Transverse colon (tissue), 4 donors: ENCODE results near the gene RNASE11. TPM values are rescaled to one million over a fixed set of nuclear protein-coding genes. Genes with fewer than 3 reads are reported as not detected.

Source experiments
- DNase-seq: peaks from one replicate; pipeline ENCODE4 v3.0.0-alpha.2; 2019
- H3K27ac ChIP-seq, 4 donors: fragments of 200-600 bp; sonication (generic); 2 replicates each; pipeline ENCODE4 v1.5.1; 2016 to 2018; ENCODE audit warnings: inconsistent platforms in 4 of 4
- H3K27me3 ChIP-seq: fragments of 200-600 bp; sonication (generic); 2 replicates; pipeline ENCODE4 v1.5.1; 2017; ENCODE audit warnings: inconsistent platforms
- H3K36me3 ChIP-seq, 4 donors: fragments of 200-600 bp; sonication (generic); 2 replicates each; pipeline ENCODE4 v1.5.1; 2017 to 2019; ENCODE audit warnings: inconsistent platforms in 4 of 4
- H3K4me1 ChIP-seq, 4 donors: fragments of 200-600 bp; sonication (generic); 2 replicates each; pipeline ENCODE4 v1.5.1; 2017 to 2020; ENCODE audit warnings: inconsistent platforms in 4 of 4
- H3K4me3 ChIP-seq, 4 donors: fragments of 200-600 bp; sonication (generic); 1 replicate in 1 of 4; 2 replicates in 3 of 4; pipeline versions ENCODE4 v1.5.1 to v1.6.1; 2017 to 2019; ENCODE audit warnings: inconsistent platforms in 4 of 4
- H3K9me3 ChIP-seq, 2 donors: fragments of 200-600 bp; sonication (generic); 2 replicates each; pipeline ENCODE4 v1.5.1; 2017 to 2019; ENCODE audit warnings: inconsistent platforms in 2 of 2
- CTCF ChIP-seq, 5 experiments: fragments of 200-600 bp in 3 of 5; fragments of 450-650 bp in 2 of 5; sonication (generic) in 3 of 5; IDR thresholded peaks; 1 replicate in 2 of 5; 2 replicates in 3 of 5; pipeline ENCODE4 v1.5.1; 2016 to 2017; ENCODE audit warnings: antibody characterized with exemption in 5 of 5, inconsistent platforms in 3 of 5, mild to moderate bottlenecking in 2 of 5, moderate library complexity in 1 of 5
- EP300 ChIP-seq: sonication (generic); formaldehyde crosslinking; IDR thresholded peaks from one replicate; pipeline ENCODE4 v1.6.1; 2017; ENCODE audit warnings: antibody characterized with exemption, low read depth
- POLR2A ChIP-seq: fragments of 450-650 bp; IDR thresholded peaks from one replicate; pipeline ENCODE4 v1.6.1; 2016; ENCODE audit warnings: antibody characterized with exemption, mild to moderate bottlenecking, moderate library complexity
- POLR2AphosphoS5 ChIP-seq, 3 donors: sonication (generic); formaldehyde crosslinking; IDR thresholded peaks; one replicate each; pipeline ENCODE4 v1.6.1; 2016; ENCODE audit warnings: antibody characterized with exemption in 3 of 3
- WGBS, 2 donors: methylation state at CpG; one replicate each; pipeline ENCODE4 v1.1.5; 2018; ENCODE audit warnings: low coverage in 1 of 2; 5-methylcytosine and 5-hydroxymethylcytosine counted together
- in situ Hi-C, 4 donors: fragments of 200-750 bp; cut with MboI; loops; one replicate each; pipeline versions ENCODE4 v1.15.0 to v1.15.1; 2017; ENCODE audit warnings: low sequenced_read_pairs in 3 of 4, low pct_ligation_motif_present in 1 of 4, low pct_unique_long_range_greater_than_20kb in 1 of 4
- intact Hi-C: fragments of 100-400 bp; cut with DNase I; formaldehyde crosslinking; loops from one replicate; pipeline ENCODE4 v1.15.1; 2023; ENCODE audit warnings: low total_unique reads
- total RNA-seq, 4 donors: library from RNA; depleted of rRNA; stranded (reverse); fragments of >200 nt; gene quantifications; one replicate each; pipeline ENCODE4 v1.1.0, GENCODE V29; 2016

The RNASE11 gene
- total RNA-seq, 4 donors from 2014 or later, result not detected

GRCh38 chr14:20610002-20610765, 22.4 kb upstream of the RNASE11 start:
- Histone ChIP-seq H3K4me1 (peaks cover 0 to 27% (median 12%) of the 10 kb centered on the region in 4 donors), H3K4me3 (peak overlapping the region; percentile 54 to 68 (median 59)), H3K9me3 (no peaks in the 10 kb centered on the region), H3K27me3 (no peaks in the 10 kb centered on the region), H3K27ac (peak overlapping the region; percentile 62 to 75 (median 72)), H3K36me3 (no peaks in the 10 kb centered on the region)
- in situ Hi-C loops (loop anchor here in 3 of 4 donors (5.0 to 25.0 kb wide), 6 partner anchors 75 to 278 kb away; partner anchors contain the start of genes ANG (in 2 of the 3), CCNB1IP1 (in 1 of the 3), RNASE4 (in 1 of the 3) and TEP1 (in 1 of the 3)), intact Hi-C loops (loop anchor here (10.0 kb wide), 2 partner anchors 145 to 275 kb away; partner anchors contain the start of genes CCNB1IP1, PIP4P1 and PNP)
- 3 to 4% methylated on average over 23 to 27 of the region's 27 CpGs for WGBS, 2 donors
- TF ChIP-seq CTCF (IDR thresholded peaks at IDR 0.05) (no peak), POLR2AphosphoS5 (IDR thresholded peaks at IDR 0.05) (peak in 1 of 3 donors; percentile 7)
- peak; percentile 85 for DNase-seq

- Histone ChIP-seq H3K4me3 (peak overlapping the region; percentile 54 to 68 (median 59)), H3K27me3 (no peaks in the 10 kb centered on the region), H3K4me1 (peaks cover 0 to 19% (median 9%) of the 10 kb centered on the region in 4 donors), H3K9me3 (no peaks in the 10 kb centered on the region), H3K36me3 (no peaks in the 10 kb centered on the region), H3K27ac (peak overlapping the region; percentile 62 to 75 (median 72))
- WGBS, 2 donors, result 0% methylated on average over 9 to 44 of the region's 44 CpGs
- in situ Hi-C loops, result loop anchor here (5.0 to 25.0 kb wide), 7 partner anchors 75 to 285 kb away; partner anchors contain the start of genes ANG (in 2 of the 4), CCNB1IP1 (in 1 of the 4), RNASE4 (in 1 of the 4) and TEP1 (in 1 of the 4)
- peak; percentile 73 for DNase-seq
- intact Hi-C loops, result loop anchor here (10.0 kb wide), 2 partner anchors 145 to 275 kb away; partner anchors contain the start of genes CCNB1IP1, PIP4P1 and PNP
- TF ChIP-seq EP300, result no peak
- peak; percentile 91 to 99 (median 94) for TF ChIP-seq CTCF (IDR thresholded peaks at IDR 0.05)
Measured at GRCh38 chr14:20609215-20610001, 21.6 kb upstream of the RNASE11 start.

- Histone ChIP-seq H3K4me3 (no peak overlapping the region), H3K27me3 (no peaks in the 10 kb centered on the region), H3K36me3 (no peaks in the 10 kb centered on the region), H3K4me1 (peaks cover 0 to 16% (median 4%) of the 10 kb centered on the region in 4 donors), H3K9me3 (no peaks in the 10 kb centered on the region), H3K27ac (no peak overlapping the region)
- in situ Hi-C loops (loop anchor here in 3 of 4 donors (10.0 to 25.0 kb wide), 2 partner anchors 196 to 284 kb away; partner anchors contain the start of gene TEP1 (in 1 of the 3)), intact Hi-C loops (no loop called here)
- WGBS, 2 donors, result 70 to 86% methylated on average over 4 to 7 of the region's 7 CpGs
- TF ChIP-seq POLR2AphosphoS5 (IDR thresholded peaks at IDR 0.05) (no peak), POLR2A (no peak), CTCF (IDR thresholded peaks at IDR 0.05) (no peak), EP300 (no peak)
- DNase-seq, result no peak
Measured at GRCh38 chr14:20608383-20609110, 20.7 kb upstream of the RNASE11 start.
